ENCODE data around the gene TPRKB.
"Not testable (repeated sequence)": the region's sequence is repeated elsewhere in the genome, so short reads cannot be mapped to it uniquely, and the experiment has no call there.

The TPRKB gene

DNA sequence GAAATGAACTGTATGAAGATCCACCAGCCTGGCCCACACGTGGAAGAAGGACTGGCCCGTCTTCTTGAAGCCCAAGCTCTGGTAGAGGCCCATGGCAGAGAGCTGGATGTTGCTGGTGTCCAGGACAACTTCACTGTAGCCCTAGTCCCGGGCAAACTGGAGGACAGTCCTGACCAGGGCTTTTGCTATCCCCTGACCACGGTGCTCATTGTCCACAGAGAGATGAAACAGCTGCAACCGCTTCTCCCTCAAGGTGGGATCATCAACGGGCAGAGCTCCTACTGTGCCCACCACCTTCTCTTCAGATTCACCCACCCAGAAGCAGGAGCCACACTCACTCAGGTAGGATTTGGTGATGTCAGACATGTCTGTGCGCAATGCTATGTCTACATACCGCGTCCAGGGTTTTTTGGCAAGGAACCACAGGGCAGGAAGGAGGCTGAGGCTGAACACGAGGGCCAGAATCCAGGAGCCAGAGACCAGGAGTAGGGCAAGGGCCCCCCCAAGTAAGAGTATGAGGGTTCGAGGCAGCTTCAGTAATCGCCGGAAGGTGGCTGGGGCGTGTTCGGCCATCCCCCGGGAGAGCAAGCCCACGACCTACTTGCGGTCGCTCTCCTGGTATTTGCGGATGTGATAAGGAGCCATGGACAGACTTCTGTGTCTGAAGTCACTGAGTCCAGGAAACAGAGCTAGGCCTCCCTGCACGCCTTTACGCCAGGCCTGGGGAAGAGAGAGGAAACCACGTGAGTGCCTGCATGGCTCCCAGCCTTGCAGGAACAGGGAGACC is 36.3 kb downstream of the TPRKB start:
- TF ChIP-seq, protein P1, sequence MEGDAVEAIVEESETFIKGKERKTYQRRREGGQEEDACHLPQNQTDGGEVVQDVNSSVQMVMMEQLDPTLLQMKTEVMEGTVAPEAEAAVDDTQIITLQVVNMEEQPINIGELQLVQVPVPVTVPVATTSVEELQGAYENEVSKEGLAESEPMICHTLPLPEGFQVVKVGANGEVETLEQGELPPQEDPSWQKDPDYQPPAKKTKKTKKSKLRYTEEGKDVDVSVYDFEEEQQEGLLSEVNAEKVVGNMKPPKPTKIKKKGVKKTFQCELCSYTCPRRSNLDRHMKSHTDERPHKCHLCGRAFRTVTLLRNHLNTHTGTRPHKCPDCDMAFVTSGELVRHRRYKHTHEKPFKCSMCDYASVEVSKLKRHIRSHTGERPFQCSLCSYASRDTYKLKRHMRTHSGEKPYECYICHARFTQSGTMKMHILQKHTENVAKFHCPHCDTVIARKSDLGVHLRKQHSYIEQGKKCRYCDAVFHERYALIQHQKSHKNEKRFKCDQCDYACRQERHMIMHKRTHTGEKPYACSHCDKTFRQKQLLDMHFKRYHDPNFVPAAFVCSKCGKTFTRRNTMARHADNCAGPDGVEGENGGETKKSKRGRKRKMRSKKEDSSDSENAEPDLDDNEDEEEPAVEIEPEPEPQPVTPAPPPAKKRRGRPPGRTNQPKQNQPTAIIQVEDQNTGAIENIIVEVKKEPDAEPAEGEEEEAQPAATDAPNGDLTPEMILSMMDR (IDR thresholded peaks at IDR 0.05; ENCODE audit: borderline replicate concordance, control extremely low read depth, extremely low read depth, insufficient read depth, missing control alignments), result no peak
- in situ Hi-C loops (cut with MboI; ENCODE audit: low sequenced_read_pairs, unreplicated experiment), result no loop called here
- DNase-seq (ENCODE audit: low spot score), result no peak

GRCh38 chr2:73700131-73700611 is 37.0 kb downstream of the TPRKB start:
- in situ Hi-C loops (cut with MboI; ENCODE audit: low sequenced_read_pairs, unreplicated experiment), result no loop called here
- DNase-seq (ENCODE audit: low spot score), result no peak
- TF ChIP-seq, protein P1 (IDR thresholded peaks at IDR 0.05; ENCODE audit: borderline replicate concordance, control extremely low read depth, extremely low read depth, insufficient read depth, missing control alignments), result no peak

GRCh38 chr2:73699437-73699836 is 37.7 kb downstream of the TPRKB start:
- TF ChIP-seq, protein P1 (IDR thresholded peaks at IDR 0.05; ENCODE audit: borderline replicate concordance, control extremely low read depth, extremely low read depth, insufficient read depth, missing control alignments), result no peak
- no peak for DNase-seq (ENCODE audit: low spot score)
- in situ Hi-C loops (cut with MboI; ENCODE audit: low sequenced_read_pairs, unreplicated experiment), result no loop called here

DNA sequence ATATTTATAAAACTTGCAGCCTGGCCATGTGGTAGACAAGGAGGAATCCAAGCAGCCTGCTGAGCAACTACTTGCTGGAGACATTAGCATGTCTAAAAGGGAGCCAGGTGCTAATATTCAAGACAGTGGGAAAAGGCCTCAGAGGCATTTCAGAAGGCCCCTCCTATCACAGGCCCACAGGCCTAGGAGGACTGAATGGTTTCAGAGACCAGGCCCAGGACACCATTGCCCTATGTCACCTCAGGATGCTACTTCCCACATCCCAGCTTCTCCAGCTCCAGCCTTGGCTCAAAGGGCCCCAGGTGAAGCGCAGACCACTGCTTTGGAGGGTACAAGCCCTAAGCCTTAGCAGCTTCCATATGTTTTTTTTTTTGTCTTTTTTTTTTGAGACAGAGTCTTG is 39.0 kb downstream of the TPRKB start:
- no peak for DNase-seq (ENCODE audit: low spot score)
- in situ Hi-C loops (cut with MboI; ENCODE audit: low sequenced_read_pairs, unreplicated experiment), result no loop called here
- TF ChIP-seq, protein P1 (IDR thresholded peaks at IDR 0.05; ENCODE audit: borderline replicate concordance, control extremely low read depth, extremely low read depth, insufficient read depth, missing control alignments), result no peak

GRCh38 chr2:73697606-73698005 is 39.5 kb downstream of the TPRKB start:
- in situ Hi-C loops (cut with MboI; ENCODE audit: low sequenced_read_pairs, unreplicated experiment), result no loop called here
- TF ChIP-seq, protein P1 (IDR thresholded peaks at IDR 0.05; ENCODE audit: borderline replicate concordance, control extremely low read depth, extremely low read depth, insufficient read depth, missing control alignments), result no peak
- no peak for DNase-seq (ENCODE audit: low spot score)

DNA sequence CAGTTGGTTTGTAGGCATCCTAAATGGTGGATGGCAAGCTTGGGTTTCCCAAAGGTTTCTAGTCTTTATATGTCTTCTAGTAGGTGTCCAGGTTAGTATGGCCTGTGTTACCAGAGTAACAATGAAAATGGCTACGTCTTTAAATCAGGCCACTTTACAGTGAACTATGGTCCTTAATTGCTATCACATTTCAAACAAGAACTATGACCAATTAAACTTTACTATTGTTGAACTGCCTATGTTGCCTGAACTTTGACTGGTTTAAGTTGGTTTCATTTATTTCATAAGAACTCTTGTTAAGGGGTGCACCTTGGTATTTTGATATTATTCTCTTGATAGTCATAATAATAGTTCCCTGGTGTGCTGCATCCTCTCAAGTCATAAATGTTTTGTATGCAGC is 40.2 kb downstream of the TPRKB start:
- DNase-seq (ENCODE audit: low spot score); in situ Hi-C loops (cut with MboI; ENCODE audit: low sequenced_read_pairs, unreplicated experiment): not testable (repeated sequence)

DNA sequence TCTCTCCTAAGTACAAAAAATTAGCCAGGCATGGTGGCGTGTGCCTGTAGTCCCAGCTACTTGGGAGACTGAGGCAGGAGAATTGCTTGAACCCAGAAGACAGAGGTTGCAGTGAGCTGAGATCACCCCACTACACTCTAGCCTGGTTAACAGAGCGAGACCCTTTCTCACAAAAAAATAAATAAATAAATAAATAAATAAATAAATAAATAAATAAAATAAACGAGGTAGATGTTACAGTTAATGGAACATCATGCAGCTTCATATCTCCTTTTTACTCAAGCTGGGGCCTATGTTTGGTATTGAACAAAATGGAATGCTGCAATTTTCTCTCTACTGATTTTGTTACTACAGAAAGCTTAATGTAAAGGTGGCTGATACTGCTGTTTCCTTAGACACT is 40.6 kb downstream of the TPRKB start:
- DNase-seq (ENCODE audit: low spot score); in situ Hi-C loops (cut with MboI; ENCODE audit: low sequenced_read_pairs, unreplicated experiment): not testable (repeated sequence)

Data from GM13976 (cell line).